SK-N-SH (cell line): ENCODE measurements around the gene DYNLL1. TPM values are rescaled to one million over a fixed set of nuclear protein-coding genes. Genes with fewer than 3 reads are reported as not detected.
A peak's percentile ranks its signal among the peaks of the same experiment; 100 is the strongest.

Experiments
- CTCF ChIA-PET: fragments of 300-600, 350-600 bp; formaldehyde crosslinking; extraction: SDS; loops from one replicate; lab custom pipeline; 2021; lab: Yijun Ruan, JAX
- POLR2A ChIA-PET: fragments of 350-600 bp; sonication (Branson Sonifier 250); formaldehyde crosslinking; extraction: SDS; loops from one replicate; lab custom pipeline; 2020; ENCODE audit warnings: antibody characterized with exemption, inconsistent platforms; lab: Yijun Ruan, JAX
- DNase-seq: peaks from one replicate; pipeline ENCODE4 v3.0.0; 2012
- H2AFZ ChIP-seq: fragments of 200-600 bp; sonication (generic); 2 replicates; pipeline ENCODE4 v1.8.1; 2016; ENCODE audit warnings: antibody characterized with exemption, mild to moderate bottlenecking, low read depth
- H3F3A ChIP-seq: fragments of 200-600 bp; sonication (generic); replicated peaks from 2 replicates; pipeline ENCODE3; 2016; ENCODE audit warnings: antibody characterized with exemption, mild to moderate bottlenecking; ENCODE audit not compliant: insufficient read depth
- H3K27ac ChIP-seq, 2 experiments: fragments of 200-500 bp in 1 of 2; fragments of 200-600 bp in 1 of 2; sonication (Bioruptor generic) in 1 of 2; sonication (generic), shearing (Covaris generic) in 1 of 2; 2 replicates each; pipeline versions ENCODE4 v1.5.1 to v1.6.1; 2014 to 2016; ENCODE audit warnings: low read depth in 2 of 2, inconsistent platforms in 1 of 2, low read length in 1 of 2, mild to moderate bottlenecking in 1 of 2, mixed read lengths in 1 of 2
- H3K27me3 ChIP-seq: fragments of 200-600 bp; sonication (generic), shearing (Covaris generic); 2 replicates; pipeline ENCODE4 v1.6.1; 2016; ENCODE audit warnings: mixed run types; ENCODE audit not compliant: insufficient read depth
- H3K36me3 ChIP-seq, 2 experiments: fragments of 200-500 bp in 1 of 2; fragments of 200-600 bp in 1 of 2; sonication (Bioruptor generic) in 1 of 2; sonication (generic) in 1 of 2; replicated peaks in 1 of 2; 2 replicates each; pipeline versions ENCODE3 to v1.5.1; 2014 to 2016; ENCODE audit warnings: low read length in 1 of 2, mild to moderate bottlenecking in 1 of 2; ENCODE audit not compliant: insufficient read depth in 2 of 2, control insufficient read depth in 1 of 2
- H3K4me1 ChIP-seq, 2 experiments: fragments of 200-500 bp in 1 of 2; fragments of 200-600 bp in 1 of 2; sonication (Bioruptor generic) in 1 of 2; sonication (generic), shearing (Covaris generic) in 1 of 2; 2 replicates each; pipeline versions ENCODE4 v1.5.1 to v1.6.1; 2014 to 2016; ENCODE audit warnings: low read depth in 1 of 2, low read length in 1 of 2, mixed run types in 1 of 2; ENCODE audit not compliant: insufficient read depth in 2 of 2, control insufficient read depth in 1 of 2
- H3K4me2 ChIP-seq: fragments of 200-600 bp; sonication (generic), shearing (Covaris generic); 2 replicates; pipeline ENCODE4 v1.6.1; 2017; ENCODE audit warnings: mixed run types
- H3K4me3 ChIP-seq, 2 experiments: fragments of 200-500 bp in 1 of 2; fragments of 200-600 bp in 1 of 2; sonication (Bioruptor generic) in 1 of 2; sonication (generic), shearing (Covaris generic) in 1 of 2; 2 replicates each; pipeline versions ENCODE4 v1.5.1 to v1.8.1; 2014 to 2016; ENCODE audit warnings: low read depth in 2 of 2, inconsistent platforms in 1 of 2, low read length in 1 of 2, mild to moderate bottlenecking in 1 of 2, mixed read lengths in 1 of 2, moderate library complexity in 1 of 2
- H3K79me2 ChIP-seq: fragments of 200-600 bp; sonication (generic); 2 replicates; pipeline ENCODE4 v1.8.1; 2017; ENCODE audit warnings: mild to moderate bottlenecking; ENCODE audit not compliant: insufficient read depth
- H3K9ac ChIP-seq: fragments of 200-600 bp; sonication (generic); 2 replicates; pipeline ENCODE4 v1.6.1; 2017; ENCODE audit warnings: mixed run types
- H3K9me2 ChIP-seq: fragments of 200-600 bp; sonication (generic); 2 replicates; pipeline ENCODE4 v1.6.1; 2017; ENCODE audit warnings: mixed run types
- H3K9me3 ChIP-seq: fragments of 200-600 bp; sonication (generic); 2 replicates; pipeline ENCODE4 v1.6.1; 2017; ENCODE audit warnings: mixed run types, mild to moderate bottlenecking, moderate library complexity
- H4K20me1 ChIP-seq: fragments of 200-600 bp; sonication (generic); 2 replicates; pipeline ENCODE4 v1.6.1; 2017; ENCODE audit warnings: mild to moderate bottlenecking, mixed run types; ENCODE audit not compliant: insufficient read depth
- CHD2 ChIP-seq: fragments of 150-350 bp; IDR thresholded peaks from 2 replicates; pipeline ENCODE4 v1.6.1; 2018; ENCODE audit warnings: low read length; ENCODE audit not compliant: partially characterized antibody
- CTCF ChIP-seq: fragments of 200-600 bp; sonication (generic); IDR thresholded peaks from 2 replicates; pipeline ENCODE4 v1.6.1; 2017; ENCODE audit warnings: antibody characterized with exemption, mild to moderate bottlenecking, moderate library complexity
- ELF1 ChIP-seq: IDR thresholded peaks from 2 replicates; pipeline ENCODE4 v1.4.0; 2012
- EP300 ChIP-seq, 2 experiments: IDR thresholded peaks; 2 replicates each; pipeline versions ENCODE4 v1.4.0 to v1.6.1; 2012; ENCODE audit warnings: borderline replicate concordance in 1 of 2, low read depth in 1 of 2, low read length in 1 of 2
- EZH2phosphoT487 ChIP-seq: fragments of 200-600 bp; sonication (generic); IDR thresholded peaks from 2 replicates; pipeline ENCODE4 v1.6.1; 2017; ENCODE audit warnings: low read depth, mixed run types, mild to moderate bottlenecking, antibody characterized with exemption, moderate library complexity, borderline replicate concordance
- FOSL2 ChIP-seq: IDR thresholded peaks from 2 replicates; pipeline ENCODE4 v1.4.0; 2012; ENCODE audit warnings: low read depth, mild to moderate bottlenecking, moderate library complexity, borderline replicate concordance
- FOXJ3 ChIP-seq: sonication (generic); formaldehyde crosslinking; IDR thresholded peaks from 2 replicates; pipeline ENCODE4 v1.5.1; 2020; ENCODE audit warnings: mild to moderate bottlenecking, missing genetic modification reagents
- FOXM1 ChIP-seq: IDR thresholded peaks from 2 replicates; pipeline ENCODE4 v1.4.0; 2012; ENCODE audit warnings: low read depth, mild to moderate bottlenecking
- GABPA ChIP-seq: IDR thresholded peaks from 2 replicates; pipeline ENCODE4 v1.4.0; 2012; ENCODE audit warnings: low read depth, mild to moderate bottlenecking
- JUND ChIP-seq: IDR thresholded peaks from 2 replicates; pipeline ENCODE4 v1.4.0; 2012
- MAX ChIP-seq: IDR thresholded peaks from 2 replicates; pipeline ENCODE4 v1.4.0; 2012; ENCODE audit warnings: low read depth
- MEF2A ChIP-seq: IDR thresholded peaks from 2 replicates; pipeline ENCODE4 v1.4.0; 2012; ENCODE audit warnings: low read depth, borderline replicate concordance
- POLR2AphosphoS5 ChIP-seq: IDR thresholded peaks from 2 replicates; pipeline ENCODE4 v1.6.1; 2012; ENCODE audit warnings: low read depth, low read length
- RCOR1 ChIP-seq: fragments of 150-350 bp; IDR thresholded peaks from 2 replicates; pipeline ENCODE4 v1.6.1; 2017; ENCODE audit warnings: antibody characterized with exemption, low read length
- REST ChIP-seq: IDR thresholded peaks from 2 replicates; pipeline ENCODE4 v1.6.1; 2012; ENCODE audit warnings: mild to moderate bottlenecking, low read depth, low read length, moderate library complexity
- SIN3A ChIP-seq: IDR thresholded peaks from 2 replicates; pipeline ENCODE4 v1.6.1; 2012; ENCODE audit warnings: low read depth, mild to moderate bottlenecking, low read length, moderate library complexity, borderline replicate concordance
- SMC3 ChIP-seq: IDR thresholded peaks from 2 replicates; pipeline ENCODE4 v1.6.1; 2012; ENCODE audit warnings: low read depth, low read length, improper control_type of control experiment
- TAF1 ChIP-seq: IDR thresholded peaks from 2 replicates; pipeline ENCODE4 v1.6.1; 2012; ENCODE audit warnings: low read depth, mild to moderate bottlenecking, low read length, moderate library complexity, borderline replicate concordance
- TEAD4 ChIP-seq: IDR thresholded peaks from 2 replicates; pipeline ENCODE4 v1.4.0; 2012; ENCODE audit warnings: mild to moderate bottlenecking, borderline replicate concordance; ENCODE audit not compliant: insufficient read depth
- USF1 ChIP-seq: IDR thresholded peaks from 2 replicates; pipeline ENCODE4 v1.4.0; 2012; ENCODE audit warnings: low read depth, borderline replicate concordance
- USF2 ChIP-seq: fragments of 150-350 bp; IDR thresholded peaks from 2 replicates; pipeline ENCODE4 v1.6.1; 2017; ENCODE audit warnings: antibody characterized with exemption, low read length, low read depth, borderline replicate concordance
- ZBTB33 ChIP-seq: IDR thresholded peaks from 2 replicates; pipeline ENCODE4 v1.4.0; 2012; ENCODE audit warnings: low read depth, borderline replicate concordance
- WGBS: methylation state at CpG from one replicate; pipeline ENCODE4 v1.1.6; 2017; ENCODE audit warnings: low lambda C conversion rate; 5-methylcytosine and 5-hydroxymethylcytosine counted together
- polyA plus RNA-seq, 3 experiments: library from polyadenylated mRNA; depleted of rRNA; stranded (reverse); fragments of >200 nt; gene quantifications; 2 replicates each; pipeline ENCODE4 v1.2.3, GENCODE V29; 2012

Gene DYNLL1
- 596 and 607 TPM in 2 replicates for polyA plus RNA-seq (2012; rRNA removed)
- 700 and 718 TPM in 2 replicates for polyA plus RNA-seq (2012; cell fraction: cytosol; rRNA removed)
- 172 and 211 TPM in 2 replicates for polyA plus RNA-seq (2012; cell fraction: nucleus; rRNA removed)

- CTCF ChIA-PET = interaction anchor here (1.0 to 3.5 kb wide), 6 partner anchors 10 to 29 kb away, joined by 3 to 18 read pairs (median 4); partner anchors contain the start of gene SRSF9
- Histone ChIP-seq H2AFZ (peak within 1 kb of the TSS; percentile 74), H3K9ac (peak within 1 kb of the TSS; percentile 81), H3K9me2 (no peaks in the 10 kb centered on the region), H3K27ac (peak within 1 kb of the TSS; percentile 63 to 88; a peak in 3 of 4 replicates), H3K36me3 (peaks cover 29 to 32% of the 10 kb centered on the region in 2 experiments), H3K79me2 (peaks cover 54% of the 10 kb centered on the region), H3K9me3 (no peaks in the 10 kb centered on the region), H3K4me1 (peaks cover 0 to 11% of the 10 kb centered on the region in 2 experiments; a peak in 2 of 4 replicates), H3F3A (peaks cover 21% of the 10 kb centered on the region), H4K20me1 (peaks cover 25% of the 10 kb centered on the region), H3K4me3 (peak within 1 kb of the TSS; percentile 83 to 89), H3K27me3 (no peaks in the 10 kb centered on the region), H3K4me2 (peak within 1 kb of the TSS; percentile 86)
- POLR2A ChIA-PET = interaction anchor here (0.8 to 2.8 kb wide), 14 partner anchors 9 to 85 kb away, joined by 3 to 12 read pairs (median 4); partner anchors contain the start of genes COX6A1, POP5 and SRSF9
- WGBS = 0% methylated on average over 13 of the region's 53 CpGs
- peak; percentile 98 for DNase-seq
- TF ChIP-seq USF1 (0 out of 2 replicates have a peak, but pooled peaks have one; percentile 11), JUND (no peak), CTCF (no peak), FOSL2 (no peak), RCOR1 (no peak), REST (peak; percentile 85), ZBTB33 (no peak), MEF2A (no peak), MAX (peak; percentile 66), FOXJ3 (CRISPR knock-in tag) (no peak), EP300 (IDR thresholded peaks at IDR 0.05; ENCODE audit: borderline replicate concordance in 1 of 2, low read depth in 1 of 2, low read length in 1 of 2) (no peak), SIN3A (peak; percentile 83; the same call in 1 of the 2 replicates), TEAD4 (no peak), POLR2AphosphoS5 (peak; percentile 99), EZH2phosphoT487 (no peak), USF2 (no peak), CHD2 (peak; percentile 69), GABPA (no peak), SMC3 (no peak), TAF1 (peak; percentile 96), FOXM1 (peak; percentile 100), ELF1 (no peak)
Measured at GRCh38 chr12:120495731-120496412, at the start of gene DYNLL1. Gene DYNLL1, plus strand, starts transcription at chr12:120496113. Its CDS starts 309 bp downstream, at chr12:120496422.
